Skeletal muscle satellite cell (primary cell): ENCODE data around the gene CSTPP1.
"Not testable (repeated sequence)": the region's sequence is repeated elsewhere in the genome, so short reads cannot be mapped to it uniquely, and the experiment has no call there.

Experiments
- H3K27me3 ChIP-seq: 2 replicates; pipeline ENCODE4 v1.7.0; 2013; ENCODE audit warnings: low read length; ENCODE audit not compliant: control insufficient read depth, insufficient read depth
- H3K36me3 ChIP-seq: 2 replicates; pipeline ENCODE4 v1.7.0; 2013; ENCODE audit warnings: mild to moderate bottlenecking, control low read depth, low read length; ENCODE audit not compliant: insufficient read depth
- H3K4me1 ChIP-seq: 2 replicates; pipeline ENCODE4 v1.7.0; 2013; ENCODE audit warnings: low read length; ENCODE audit not compliant: control insufficient read depth, insufficient read depth
- H3K4me2 ChIP-seq: 2 replicates; pipeline ENCODE4 v1.7.0; 2013; ENCODE audit warnings: mild to moderate bottlenecking, low read length
- H3K4me3 ChIP-seq: 2 replicates; pipeline ENCODE4 v1.7.0; 2013; ENCODE audit warnings: low read length
- H3K9ac ChIP-seq: 2 replicates; pipeline ENCODE4 v1.7.0; 2013; ENCODE audit warnings: mild to moderate bottlenecking, low read depth, low read length, moderate library complexity
- H3K9me3 ChIP-seq: replicated peaks from 2 replicates; pipeline ENCODE4 v1.7.0; 2013; ENCODE audit warnings: mild to moderate bottlenecking, control low read depth, low read length

The CSTPP1 gene

GRCh38 chr11:46961886-46962285, 25.3 kb downstream of the CSTPP1 start:
- H3K27me3 ChIP-seq, H3K9ac ChIP-seq, H3K4me3 ChIP-seq, H3K9me3 ChIP-seq, H3K4me2 ChIP-seq, H3K4me1 ChIP-seq, H3K36me3 ChIP-seq: not testable (repeated sequence)

DNA sequence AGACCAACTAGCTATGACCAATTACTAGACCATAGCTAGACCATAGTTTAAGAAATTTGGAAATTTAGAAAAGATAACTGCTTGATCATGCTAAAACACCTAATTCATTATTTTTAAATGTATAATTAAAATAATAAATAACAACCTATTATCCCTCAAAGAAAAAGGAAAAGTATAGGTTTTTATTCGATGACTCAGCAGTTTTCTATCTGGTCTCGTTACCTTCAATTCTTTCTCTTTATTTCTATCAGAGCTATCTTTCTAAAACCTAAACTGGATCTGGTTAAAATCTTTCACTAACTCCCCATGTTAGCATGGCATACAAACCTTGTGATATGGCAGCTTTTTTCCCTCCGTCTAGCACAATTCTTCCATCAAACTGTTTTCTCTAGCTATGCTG, 27.3 kb downstream of the CSTPP1 start:
- H3K9me3 ChIP-seq: no peaks in the 10 kb centered on the region
- no peak overlapping the region for H3K9ac ChIP-seq
- H3K4me2 ChIP-seq: no peak overlapping the region
- H3K36me3 ChIP-seq: no peaks in the 10 kb centered on the region
- no peaks in the 10 kb centered on the region for H3K4me1 ChIP-seq
- no peaks in the 10 kb centered on the region for H3K27me3 ChIP-seq
- no peak overlapping the region for H3K4me3 ChIP-seq

DNA sequence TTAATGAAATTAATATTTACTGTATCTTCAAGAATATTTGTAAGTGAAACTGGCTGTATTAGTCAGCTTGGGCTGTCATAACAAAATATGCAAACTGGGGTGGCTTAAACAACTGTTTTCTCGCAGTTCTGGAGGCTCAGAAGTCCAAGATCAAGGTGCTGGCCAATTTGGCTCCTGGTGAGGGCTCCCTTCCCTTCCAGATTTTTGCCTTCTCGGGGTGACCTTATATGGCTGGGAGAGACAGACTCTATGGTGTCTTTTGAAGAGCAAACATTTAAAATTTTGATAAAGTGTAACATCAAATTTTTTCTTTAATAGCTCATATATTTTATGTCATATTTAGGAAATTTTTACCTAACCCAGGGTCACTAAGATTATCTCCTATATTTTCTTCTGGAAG, 30.2 kb downstream of the CSTPP1 start:
- Histone ChIP-seq H3K4me1 (no peaks in the 10 kb centered on the region), H3K9me3 (no peaks in the 10 kb centered on the region), H3K36me3 (no peaks in the 10 kb centered on the region), H3K4me2 (no peak overlapping the region), H3K9ac (no peak overlapping the region), H3K4me3 (no peak overlapping the region), H3K27me3 (no peaks in the 10 kb centered on the region)

DNA sequence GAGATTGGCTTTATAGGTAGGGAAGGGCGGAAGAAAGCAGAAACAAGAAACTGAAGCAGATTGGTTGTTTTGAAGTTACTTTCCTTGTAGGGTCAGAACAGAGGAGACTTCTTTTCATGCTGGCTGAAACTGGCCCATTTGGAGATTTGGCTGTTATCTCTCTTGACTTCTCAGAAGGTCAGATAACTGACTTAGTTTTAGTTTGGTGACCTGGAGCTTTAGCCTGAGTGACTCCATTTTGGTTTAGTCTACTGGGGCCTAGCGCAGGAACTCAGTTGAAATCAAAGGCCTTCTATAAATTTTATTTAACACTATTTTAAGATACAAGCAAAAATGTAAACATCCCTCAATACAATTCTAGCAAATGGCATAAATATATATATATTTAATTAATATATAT, 31.4 kb downstream of the CSTPP1 start:
- no peaks in the 10 kb centered on the region for H3K4me1 ChIP-seq
- H3K36me3 ChIP-seq: no peaks in the 10 kb centered on the region
- H3K27me3 ChIP-seq: no peaks in the 10 kb centered on the region
- no peak overlapping the region for H3K4me2 ChIP-seq
- no peaks in the 10 kb centered on the region for H3K9me3 ChIP-seq
- H3K9ac ChIP-seq: no peak overlapping the region
- no peak overlapping the region for H3K4me3 ChIP-seq

DNA sequence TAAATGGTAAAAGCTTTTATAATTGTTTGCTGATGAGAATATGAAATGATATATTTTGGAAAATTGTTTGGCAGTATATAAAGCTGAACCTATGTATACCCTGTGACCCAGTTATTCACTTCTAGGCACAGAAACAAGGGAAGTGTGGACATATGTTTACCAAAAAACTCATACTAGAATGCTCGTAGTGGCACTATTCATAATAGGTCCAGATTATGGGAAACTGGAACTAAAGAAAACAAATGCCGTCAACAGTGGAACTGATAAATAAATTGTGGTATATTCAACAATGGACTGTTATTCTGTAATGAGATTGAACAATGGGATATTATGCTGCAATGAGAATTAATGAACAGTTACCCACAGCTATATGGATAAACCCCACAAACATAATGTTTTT, 32.8 kb downstream of the CSTPP1 start:
- no peaks in the 10 kb centered on the region for H3K4me1 ChIP-seq
- no peak overlapping the region for H3K9ac ChIP-seq
- no peaks in the 10 kb centered on the region for H3K36me3 ChIP-seq
- H3K4me2 ChIP-seq: no peak overlapping the region
- no peak overlapping the region for H3K4me3 ChIP-seq
- no peaks in the 10 kb centered on the region for H3K27me3 ChIP-seq
- no peaks in the 10 kb centered on the region for H3K9me3 ChIP-seq

DNA sequence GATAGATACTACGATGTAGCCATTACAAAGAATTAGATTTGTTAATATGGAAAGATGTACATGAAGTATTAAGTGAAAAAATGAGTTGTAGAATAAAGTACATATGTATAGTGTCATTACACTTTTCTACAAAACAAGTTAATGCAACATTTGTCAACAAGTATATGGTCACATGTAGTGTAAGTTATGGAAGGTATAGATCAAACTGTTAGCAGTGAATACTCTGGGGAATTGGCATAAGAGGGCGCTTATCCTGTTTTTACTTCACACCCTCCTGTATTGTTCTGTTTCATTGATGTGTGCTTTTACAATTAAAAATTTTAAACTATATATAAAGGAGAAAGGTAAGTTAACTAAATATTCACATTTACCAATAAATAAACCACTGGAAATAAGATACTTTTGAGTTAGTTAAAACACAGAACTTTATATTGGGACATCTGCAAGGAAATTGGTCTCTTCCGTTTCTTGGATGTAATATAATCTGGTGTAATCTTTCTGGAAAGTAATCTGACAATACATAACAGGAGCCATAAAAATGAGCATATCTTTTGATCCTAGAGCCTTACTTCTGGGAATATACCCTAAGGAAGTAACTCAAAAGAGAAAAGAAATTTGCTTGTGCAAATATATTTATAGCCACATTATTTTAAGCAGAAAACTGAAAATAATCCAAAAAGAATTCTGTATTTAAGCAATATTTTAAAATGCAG, 34.5 kb downstream of the CSTPP1 start:
- Histone ChIP-seq H3K9ac (no peak overlapping the region), H3K4me3 (no peak overlapping the region), H3K9me3 (no peaks in the 10 kb centered on the region), H3K36me3 (no peaks in the 10 kb centered on the region), H3K4me2 (no peak overlapping the region), H3K4me1 (no peaks in the 10 kb centered on the region), H3K27me3 (no peaks in the 10 kb centered on the region)

- Histone ChIP-seq H3K4me2 (no peak overlapping the region), H3K27me3 (no peaks in the 10 kb centered on the region), H3K4me1 (no peaks in the 10 kb centered on the region), H3K36me3 (no peaks in the 10 kb centered on the region), H3K9me3 (no peaks in the 10 kb centered on the region), H3K9ac (no peak overlapping the region), H3K4me3 (no peak overlapping the region)
Measured at GRCh38 chr11:46972343-46972742, 35.8 kb downstream of the CSTPP1 start.

GRCh38 chr11:46972821-46973220, 36.3 kb downstream of the CSTPP1 start:
- H3K4me2 ChIP-seq: no peak overlapping the region
- H3K27me3 ChIP-seq: no peaks in the 10 kb centered on the region
- H3K36me3 ChIP-seq: no peaks in the 10 kb centered on the region
- no peak overlapping the region for H3K4me3 ChIP-seq
- H3K4me1 ChIP-seq: peaks cover 5% of the 10 kb centered on the region
- H3K9me3 ChIP-seq: no peaks in the 10 kb centered on the region
- H3K9ac ChIP-seq: no peak overlapping the region

DNA sequence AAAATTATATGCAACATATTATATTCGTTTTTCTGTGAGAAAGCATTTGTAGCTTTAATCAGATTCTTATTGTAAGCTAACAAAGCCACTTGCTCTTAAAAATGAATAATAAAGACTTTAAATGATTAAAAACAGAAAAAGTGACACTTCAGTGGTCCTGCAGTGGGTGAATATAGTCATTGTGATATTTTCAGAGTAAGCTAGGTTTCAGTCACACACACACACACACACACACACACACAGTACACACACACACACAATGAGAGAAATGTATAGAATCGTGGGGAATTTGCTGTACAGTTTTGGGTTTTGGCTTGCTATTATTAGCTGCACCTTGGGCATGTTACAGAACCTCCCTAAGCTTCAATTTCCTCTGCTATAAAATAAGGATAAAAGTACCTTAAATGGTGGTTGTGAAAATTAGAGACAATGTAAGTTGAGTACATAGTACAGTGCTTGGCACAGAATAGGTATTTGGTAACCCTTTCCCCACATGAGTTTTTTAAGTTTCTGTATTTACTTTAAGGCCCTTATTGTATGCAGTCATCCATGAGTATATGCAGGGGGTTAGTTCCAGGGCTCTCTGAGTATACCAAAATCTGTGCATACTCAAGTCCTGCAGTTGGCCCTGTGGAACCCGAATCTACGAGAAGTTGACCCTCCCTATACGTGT, 39.8 kb downstream of the CSTPP1 start:
- H3K4me3 ChIP-seq: no peak overlapping the region
- no peaks in the 10 kb centered on the region for H3K27me3 ChIP-seq
- H3K4me2 ChIP-seq: no peak overlapping the region
- no peak overlapping the region for H3K9ac ChIP-seq
- H3K4me1 ChIP-seq: peaks cover 18% of the 10 kb centered on the region
- no peaks in the 10 kb centered on the region for H3K36me3 ChIP-seq
- H3K9me3 ChIP-seq: no peaks in the 10 kb centered on the region

- peaks cover 18% of the 10 kb centered on the region for H3K4me1 ChIP-seq
- no peak overlapping the region for H3K4me3 ChIP-seq
- H3K4me2 ChIP-seq: no peak overlapping the region
- H3K9ac ChIP-seq: no peak overlapping the region
- no peaks in the 10 kb centered on the region for H3K9me3 ChIP-seq
- no peaks in the 10 kb centered on the region for H3K27me3 ChIP-seq
- no peaks in the 10 kb centered on the region for H3K36me3 ChIP-seq
Measured at GRCh38 chr11:46977038-46977813, 40.7 kb downstream of the CSTPP1 start.

DNA sequence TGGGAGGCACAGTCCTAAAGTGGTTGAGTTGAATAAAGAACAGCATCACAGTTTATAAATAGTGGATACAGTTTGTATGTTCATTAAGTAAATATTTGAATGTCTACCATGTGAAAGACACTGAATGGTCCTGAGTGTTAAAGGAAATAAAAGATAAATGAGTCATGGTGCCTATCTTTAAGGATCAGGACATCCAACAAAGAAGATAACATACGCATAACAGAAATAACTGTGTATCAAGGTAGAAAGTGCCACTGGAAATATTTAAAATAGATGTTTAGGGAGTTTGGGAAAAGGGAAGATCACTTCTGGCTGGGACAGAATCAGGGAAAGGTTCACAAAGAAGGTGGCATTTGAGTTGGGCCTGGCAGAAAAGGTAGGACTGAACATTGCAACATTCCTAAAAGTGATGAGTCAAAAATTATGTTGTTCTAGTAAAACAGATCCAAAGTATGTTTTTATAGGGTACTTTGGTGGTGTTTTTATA, 41.5 kb downstream of the CSTPP1 start:
- Histone ChIP-seq H3K9ac (no peak overlapping the region), H3K9me3 (no peaks in the 10 kb centered on the region), H3K27me3 (no peaks in the 10 kb centered on the region), H3K36me3 (no peaks in the 10 kb centered on the region), H3K4me3 (no peak overlapping the region), H3K4me1 (peaks cover 18% of the 10 kb centered on the region), H3K4me2 (no peak overlapping the region)
